HEK293 (cell line): ENCODE measurements around the gene GALNT13.

Experiments
- CTCF ChIA-PET: fragments of 350-600 bp; formaldehyde crosslinking; extraction: SDS; loops from one replicate; lab custom pipeline; 2021; ENCODE audit warnings: antibody characterized with exemption; lab: Yijun Ruan, JAX
- POLR2A ChIA-PET: fragments of 300-600 bp; formaldehyde crosslinking; extraction: SDS; loops from one replicate; lab custom pipeline; 2020; ENCODE audit warnings: antibody characterized with exemption, inconsistent platforms; lab: Yijun Ruan, JAX
- H3K27ac ChIP-seq: fragments of 200-500 bp; sonication (Bioruptor generic); 2 replicates; pipeline ENCODE4 v1.5.1; 2014; ENCODE audit warnings: low read depth, low read length, control low read depth, inconsistent platforms; ENCODE audit errors: extremely low read depth
- H3K36me3 ChIP-seq, 2 experiments: fragments of 200-500 bp in 1 of 2; sonication (Bioruptor generic) in 1 of 2; 1 replicate in 1 of 2; 2 replicates in 1 of 2; pipeline ENCODE4 v1.5.1; 2014 to 2017; ENCODE audit warnings: inconsistent platforms in 2 of 2, low read length in 2 of 2; ENCODE audit not compliant: control insufficient read depth in 2 of 2, insufficient read depth in 1 of 2
- H3K4me1 ChIP-seq: fragments of 200-500 bp; sonication (Bioruptor generic); 2 replicates; pipeline ENCODE4 v1.5.1; 2014; ENCODE audit warnings: mild to moderate bottlenecking, low read length, inconsistent platforms; ENCODE audit not compliant: control insufficient read depth, insufficient read depth
- H3K4me3 ChIP-seq: 2 replicates; pipeline ENCODE4 v1.5.1; 2011; ENCODE audit warnings: low read depth, mild to moderate bottlenecking, control low read depth, low read length, moderate library complexity
- H3K9me3 ChIP-seq: fragments of 200-500 bp; sonication (Bioruptor generic); 2 replicates; pipeline ENCODE4 v1.5.1; 2014; ENCODE audit warnings: low read depth, low read length, inconsistent platforms; ENCODE audit not compliant: control insufficient read depth, insufficient read depth
- GLI4 ChIP-seq: fragments of 450-650 bp; formaldehyde crosslinking; IDR thresholded peaks from 2 replicates; pipeline ENCODE4 v1.5.1; 2016; ENCODE audit warnings: missing biosample characterization, missing genetic modification characterization
- IKZF3 ChIP-seq: fragments of 450-650 bp; IDR thresholded peaks from 2 replicates; pipeline ENCODE4 v1.5.0; 2018; ENCODE audit warnings: missing biosample characterization, mild to moderate bottlenecking, missing genetic modification characterization, moderate library complexity
- KLF10 ChIP-seq: fragments of 450-650 bp; IDR thresholded peaks from 2 replicates; pipeline ENCODE4 v1.5.1; 2018; ENCODE audit warnings: missing biosample characterization, mild to moderate bottlenecking, missing genetic modification characterization
- KLF7 ChIP-seq: fragments of 450-650 bp; formaldehyde crosslinking; IDR thresholded peaks from 2 replicates; pipeline ENCODE4 v1.5.1; 2016; ENCODE audit warnings: missing biosample characterization, missing genetic modification characterization, borderline replicate concordance
- KLF9 ChIP-seq: fragments of 450-650 bp; formaldehyde crosslinking; IDR thresholded peaks from 2 replicates; pipeline ENCODE4 v1.5.1; 2016; ENCODE audit warnings: missing biosample characterization, missing genetic modification characterization, low read depth
- OSR2 ChIP-seq: fragments of 450-650 bp; formaldehyde crosslinking; IDR thresholded peaks from 2 replicates; pipeline ENCODE4 v1.5.1; 2016; ENCODE audit warnings: missing biosample characterization, missing genetic modification characterization
- PATZ1 ChIP-seq: fragments of 450-650 bp; formaldehyde crosslinking; IDR thresholded peaks from 2 replicates; pipeline ENCODE4 v1.5.1; 2016; ENCODE audit warnings: missing biosample characterization, missing genetic modification characterization
- SETDB1 ChIP-seq: IDR thresholded peaks from one replicate; pipeline ENCODE4 v1.6.1; 2017; ENCODE audit warnings: mild to moderate bottlenecking, low read length, moderate library complexity, mixed read lengths; ENCODE audit not compliant: insufficient read length
- ZNF114 ChIP-seq: fragments of 450-650 bp; formaldehyde crosslinking; IDR thresholded peaks from 2 replicates; pipeline ENCODE4 v1.5.0; 2017; ENCODE audit warnings: missing biosample characterization, missing genetic modification characterization
- ZNF174 ChIP-seq: fragments of 450-650 bp; formaldehyde crosslinking; IDR thresholded peaks from 2 replicates; pipeline ENCODE4 v1.5.0; 2017; ENCODE audit warnings: missing biosample characterization, mild to moderate bottlenecking, missing genetic modification characterization
- ZNF175 ChIP-seq: fragments of 450-650 bp; formaldehyde crosslinking; IDR thresholded peaks from 2 replicates; pipeline ENCODE4 v1.5.1; 2016; ENCODE audit warnings: missing biosample characterization, missing genetic modification characterization
- ZNF223 ChIP-seq: fragments of 450-650 bp; formaldehyde crosslinking; IDR thresholded peaks from 2 replicates; pipeline ENCODE4 v1.5.1; 2016; ENCODE audit warnings: missing biosample characterization, missing genetic modification characterization
- ZNF24 ChIP-seq: fragments of 450-650 bp; formaldehyde crosslinking; IDR thresholded peaks from 2 replicates; pipeline ENCODE4 v1.5.1; 2016; ENCODE audit warnings: missing biosample characterization, missing genetic modification characterization
- ZNF366 ChIP-seq: fragments of 450-650 bp; formaldehyde crosslinking; conservative IDR thresholded peaks from 2 replicates; pipeline ENCODE4 v1.5.1; 2016; ENCODE audit warnings: missing biosample characterization, missing genetic modification characterization
- ZNF398 ChIP-seq: fragments of 450-650 bp; formaldehyde crosslinking; IDR thresholded peaks from 2 replicates; pipeline ENCODE4 v1.5.1; 2017; ENCODE audit warnings: missing biosample characterization, missing genetic modification characterization
- ZNF423 ChIP-seq: fragments of 450-650 bp; formaldehyde crosslinking; IDR thresholded peaks from 2 replicates; pipeline ENCODE4 v1.5.1; 2016; ENCODE audit warnings: missing biosample characterization, missing genetic modification characterization
- ZNF530 ChIP-seq: fragments of 450-650 bp; formaldehyde crosslinking; IDR thresholded peaks from 2 replicates; pipeline ENCODE4 v1.5.1; 2016; ENCODE audit warnings: low read depth, missing biosample characterization, missing genetic modification characterization
- ZNF544 ChIP-seq: fragments of 450-650 bp; formaldehyde crosslinking; IDR thresholded peaks from 2 replicates; pipeline ENCODE4 v1.5.0; 2017; ENCODE audit warnings: missing biosample characterization, missing genetic modification characterization
- ZNF549 ChIP-seq: fragments of 450-650 bp; IDR thresholded peaks from 2 replicates; pipeline ENCODE4 v1.5.1; 2018; ENCODE audit warnings: missing biosample characterization, missing genetic modification characterization, mild to moderate bottlenecking, inconsistent platforms, moderate library complexity
- ZNF558 ChIP-seq: fragments of 450-650 bp; formaldehyde crosslinking; IDR thresholded peaks from 2 replicates; pipeline ENCODE4 v1.5.1; 2016; ENCODE audit warnings: missing biosample characterization, missing genetic modification characterization
- ZNF670 ChIP-seq: fragments of 450-650 bp; formaldehyde crosslinking; IDR thresholded peaks from 2 replicates; pipeline ENCODE4 v1.5.1; 2016; ENCODE audit warnings: missing biosample characterization, missing genetic modification characterization, low read depth
- ZNF747 ChIP-seq: fragments of 450-650 bp; formaldehyde crosslinking; IDR thresholded peaks from 2 replicates; pipeline ENCODE4 v1.5.1; 2016; ENCODE audit warnings: missing biosample characterization, missing genetic modification characterization
- ZSCAN5A ChIP-seq: fragments of 450-650 bp; formaldehyde crosslinking; IDR thresholded peaks from 2 replicates; pipeline ENCODE4 v1.5.1; 2016; ENCODE audit warnings: missing biosample characterization, missing genetic modification characterization
- TF ChIP-seq, protein P1 (sequence below): fragments of 450-650 bp; formaldehyde crosslinking; IDR thresholded peaks from 2 replicates; pipeline ENCODE4 v1.5.1; 2016; ENCODE audit warnings: missing biosample characterization, missing genetic modification characterization

The GALNT13 gene

DNA sequence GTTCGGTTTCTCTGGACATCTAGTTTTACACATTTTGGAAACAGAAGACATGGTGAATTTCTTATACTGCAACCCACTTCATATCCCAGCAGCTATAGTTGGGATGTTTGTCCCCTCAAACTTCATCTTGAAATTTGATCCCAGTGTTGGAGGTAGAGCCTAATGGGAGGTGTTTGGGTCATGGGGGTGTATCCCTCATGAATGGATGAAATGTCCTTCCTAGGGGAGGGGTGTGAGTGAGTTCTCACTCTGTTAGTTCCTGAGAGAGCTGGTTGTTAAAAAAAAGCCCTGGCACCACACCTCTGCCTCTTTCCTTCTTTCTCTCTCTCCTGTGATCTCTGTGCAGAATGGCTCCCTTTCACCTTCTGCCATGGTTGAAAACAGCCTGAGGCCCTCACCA is 457.8 kb downstream of the GALNT13 start (continued):
- no peak for TF ChIP-seq ZNF398
- TF ChIP-seq ZNF223 (tag by site-specific recombination) = no peak
- no peak for TF ChIP-seq KLF7 (tag by site-specific recombination)
- TF ChIP-seq ZNF747 = no peak
- TF ChIP-seq, all 188 proteins: peak for 0

GRCh38 chr2:154331784-154332183 is 460.1 kb downstream of the GALNT13 start:
- POLR2A ChIA-PET = no interaction called here
- H3K4me1 ChIP-seq = no peaks in the 10 kb centered on the region

DNA sequence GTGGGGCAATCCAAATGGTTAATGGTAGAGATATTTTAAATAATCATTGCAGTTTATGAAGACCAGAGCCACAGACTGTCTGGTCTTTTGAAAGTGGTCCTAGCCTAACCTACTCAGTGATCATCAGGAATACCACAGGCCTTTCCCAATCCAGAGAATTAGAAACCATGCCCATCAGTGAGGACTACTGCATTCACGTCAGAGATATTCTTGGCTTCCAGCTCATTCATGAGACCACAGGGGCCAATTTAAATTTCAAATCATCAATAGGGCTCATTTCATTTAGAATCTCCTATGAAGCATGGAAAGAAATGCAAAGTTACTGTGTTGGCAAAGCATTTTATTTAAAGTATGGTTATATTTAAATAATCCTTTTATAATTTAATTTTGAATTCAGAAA is 464.5 kb downstream of the GALNT13 start:
- ChIA-PET POLR2A (no interaction called here), CTCF (no interaction called here)
- Histone ChIP-seq H3K4me3 (no peak overlapping the region), H3K9me3 (no peaks in the 10 kb centered on the region), H3K36me3 (no peaks in the 10 kb centered on the region), H3K27ac (no peak overlapping the region), H3K4me1 (no peaks in the 10 kb centered on the region)
- TF ChIP-seq ZNF747 (no peak), IKZF3 (tag by site-specific recombination) (no peak), ZNF544 (tag by site-specific recombination) (no peak), KLF9 (tag by site-specific recombination) (no peak), ZNF174 (tag by site-specific recombination) (no peak), ZNF558 (tag by site-specific recombination) (no peak), ZNF175 (tag by site-specific recombination) (no peak), OSR2 (tag by site-specific recombination) (no peak), ZNF549 (no peak), ZNF114 (tag by site-specific recombination) (no peak), ZSCAN5A (no peak), PATZ1 (tag by site-specific recombination) (no peak)

More at GRCh38 chr2:154331784-154332183, 460.1 kb downstream of the GALNT13 start:
- Histone ChIP-seq H3K36me3 (no peaks in the 10 kb centered on the region), H3K4me3 (no peak overlapping the region), H3K9me3 (no peaks in the 10 kb centered on the region), H3K27ac (no peak overlapping the region)
- TF ChIP-seq SETDB1 (no peak), ZNF24 (no peak), ZNF530 (tag by site-specific recombination) (no peak), ZNF366 (tag by site-specific recombination) (no peak), GLI4 (tag by site-specific recombination) (no peak), ZNF670 (tag by site-specific recombination) (no peak), ZNF423 (no peak), KLF10 (tag by site-specific recombination) (no peak)
- TF ChIP-seq, protein P1, sequence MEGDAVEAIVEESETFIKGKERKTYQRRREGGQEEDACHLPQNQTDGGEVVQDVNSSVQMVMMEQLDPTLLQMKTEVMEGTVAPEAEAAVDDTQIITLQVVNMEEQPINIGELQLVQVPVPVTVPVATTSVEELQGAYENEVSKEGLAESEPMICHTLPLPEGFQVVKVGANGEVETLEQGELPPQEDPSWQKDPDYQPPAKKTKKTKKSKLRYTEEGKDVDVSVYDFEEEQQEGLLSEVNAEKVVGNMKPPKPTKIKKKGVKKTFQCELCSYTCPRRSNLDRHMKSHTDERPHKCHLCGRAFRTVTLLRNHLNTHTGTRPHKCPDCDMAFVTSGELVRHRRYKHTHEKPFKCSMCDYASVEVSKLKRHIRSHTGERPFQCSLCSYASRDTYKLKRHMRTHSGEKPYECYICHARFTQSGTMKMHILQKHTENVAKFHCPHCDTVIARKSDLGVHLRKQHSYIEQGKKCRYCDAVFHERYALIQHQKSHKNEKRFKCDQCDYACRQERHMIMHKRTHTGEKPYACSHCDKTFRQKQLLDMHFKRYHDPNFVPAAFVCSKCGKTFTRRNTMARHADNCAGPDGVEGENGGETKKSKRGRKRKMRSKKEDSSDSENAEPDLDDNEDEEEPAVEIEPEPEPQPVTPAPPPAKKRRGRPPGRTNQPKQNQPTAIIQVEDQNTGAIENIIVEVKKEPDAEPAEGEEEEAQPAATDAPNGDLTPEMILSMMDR = no peak
- CTCF ChIA-PET = interaction anchor here (0.7 kb wide), 1 partner anchor 157 kb away, joined by 6 read pairs; no protein-coding TSS in a partner anchor
